ENCODE data around the gene TEX44.
"Not testable (repeated sequence)": the region's sequence is repeated elsewhere in the genome, so short reads cannot be mapped to it uniquely, and the experiment has no call there.

The TEX44 gene

DNA sequence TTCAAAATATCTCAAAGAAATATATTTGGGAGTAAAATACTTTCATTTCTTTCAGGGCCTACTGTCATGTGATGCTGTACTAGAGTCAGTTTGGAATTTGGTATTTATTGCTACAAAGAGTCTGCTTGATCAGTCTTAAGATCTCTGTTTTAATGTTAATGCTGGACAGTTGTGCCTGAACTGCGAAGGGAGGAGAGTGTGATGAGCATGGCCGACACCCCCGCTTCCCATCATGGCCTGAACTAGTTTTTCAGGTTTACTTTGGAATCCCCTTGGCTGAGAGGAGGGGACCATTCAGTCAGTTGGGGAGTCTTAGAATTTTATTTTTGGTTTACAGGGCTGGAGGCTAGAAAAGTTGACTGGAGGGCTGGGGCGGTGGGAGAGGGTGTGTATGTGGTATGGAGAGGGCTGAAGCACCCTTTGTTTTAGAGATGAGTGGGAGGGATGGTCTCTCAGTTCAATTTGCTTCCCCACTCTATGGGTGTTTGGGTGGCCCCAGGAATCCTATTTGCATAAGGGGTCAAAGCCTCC, 20.9 kb upstream of the TEX44 start:
- no peak for DNase-seq

DNA sequence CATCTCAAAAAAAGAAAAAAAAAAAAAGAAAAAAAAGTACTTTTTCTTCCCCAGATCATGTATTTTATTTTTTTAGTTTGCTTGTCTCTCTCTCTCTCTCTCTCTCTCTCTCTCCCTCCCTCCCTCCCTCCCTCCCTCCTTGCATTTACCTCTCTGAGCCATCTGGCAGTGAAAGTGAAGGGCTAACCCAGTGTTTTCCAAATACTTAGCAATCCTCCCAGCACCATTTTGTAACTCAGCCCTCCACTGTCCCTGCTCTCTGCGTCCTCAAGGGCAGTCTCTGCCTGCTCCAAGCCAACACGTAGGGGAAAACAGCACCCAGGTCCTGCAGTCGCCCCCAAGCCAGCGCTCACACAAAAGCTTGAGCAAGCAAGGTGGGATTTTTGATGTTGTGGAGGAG, 19.6 kb upstream of the TEX44 start:
- DNase-seq = no peak

DNA sequence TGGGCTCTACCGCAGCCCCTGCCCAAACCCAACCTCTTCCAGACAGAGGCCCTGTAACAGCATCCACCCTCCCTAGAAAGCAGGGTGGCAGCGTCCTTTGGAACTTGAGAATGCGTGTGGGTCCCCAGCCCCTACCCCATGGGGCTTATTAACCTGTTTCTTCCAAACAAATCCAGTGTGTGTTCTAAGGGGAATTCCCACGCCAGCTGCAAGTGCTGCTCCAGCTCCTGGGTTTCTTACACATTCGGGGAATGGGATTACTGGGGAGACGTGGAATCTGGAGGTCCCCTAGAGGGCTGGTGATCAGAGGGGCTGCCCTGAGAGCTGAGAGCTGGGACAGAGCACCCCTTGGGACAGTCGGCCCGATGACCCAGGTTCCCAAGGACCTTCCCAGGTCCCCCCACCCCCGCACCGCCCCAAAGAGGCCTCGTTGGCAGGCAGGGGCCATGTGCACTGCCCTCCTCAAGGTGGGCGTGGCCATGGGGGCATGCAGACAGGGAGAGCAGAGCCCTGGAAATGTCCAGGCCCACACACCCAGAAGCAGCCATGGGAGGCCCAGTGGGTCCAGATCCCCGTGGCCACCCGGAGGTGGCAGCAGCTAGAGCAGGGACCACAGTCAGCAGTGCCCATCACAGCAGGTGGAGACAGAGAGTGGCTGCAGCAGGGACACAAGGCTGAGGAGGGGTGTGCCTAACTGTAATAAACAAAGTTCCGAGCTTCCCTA, 18.8 kb upstream of the TEX44 start:
- DNase-seq = no peak

DNA sequence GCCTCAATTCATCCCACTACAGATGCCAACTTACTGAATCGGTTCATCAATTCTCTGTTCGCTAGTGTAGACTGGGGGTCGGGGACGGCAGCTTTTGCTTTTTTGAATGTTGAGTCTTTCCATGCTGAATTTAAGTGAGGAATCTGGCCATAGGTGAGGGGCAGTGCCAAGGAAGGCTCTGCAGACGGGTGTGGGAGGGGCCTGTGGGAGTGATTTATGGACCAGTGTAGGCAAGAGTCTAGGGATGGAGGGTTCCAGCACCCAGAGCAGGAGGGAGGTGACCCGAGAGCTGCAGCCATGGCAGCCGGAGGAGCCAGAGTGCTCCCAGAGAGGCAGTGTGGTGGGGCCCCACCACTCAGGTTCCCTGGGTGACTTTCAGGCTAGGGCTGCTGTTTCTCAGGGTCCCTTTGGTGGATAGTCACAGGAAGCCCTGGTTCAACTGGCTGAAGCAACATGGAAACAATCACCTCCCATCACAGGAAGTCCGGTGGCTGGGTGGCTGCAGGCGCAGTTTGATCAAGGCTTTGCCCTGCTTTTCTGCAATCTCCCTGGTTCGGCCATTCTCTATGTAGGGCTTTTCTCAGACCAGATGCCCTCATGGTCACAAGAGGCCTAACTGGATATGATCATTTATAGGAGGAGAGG, 16.9 kb upstream of the TEX44 start:
- DNase-seq = no peak

DNA sequence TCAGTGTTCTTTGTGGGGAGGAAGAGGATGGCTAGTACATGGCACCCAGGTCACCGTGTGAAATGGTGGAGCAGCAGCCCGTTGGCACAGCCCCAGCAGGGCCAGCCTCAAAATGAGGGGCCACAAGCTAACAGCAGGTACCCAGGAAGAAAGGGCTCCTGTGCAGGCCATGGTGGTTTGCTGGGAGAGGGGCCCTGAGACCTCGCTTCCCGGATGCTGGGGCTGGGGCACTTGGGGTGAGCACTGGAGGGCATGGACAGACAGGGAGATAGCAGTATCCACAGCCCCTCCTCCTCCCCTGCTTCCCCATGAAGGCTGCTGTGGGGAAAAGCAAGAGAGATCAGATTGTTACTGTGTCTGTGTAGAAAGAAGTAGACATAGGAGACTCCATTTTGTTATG, 16.2 kb upstream of the TEX44 start:
- DNase-seq = no peak

DNA sequence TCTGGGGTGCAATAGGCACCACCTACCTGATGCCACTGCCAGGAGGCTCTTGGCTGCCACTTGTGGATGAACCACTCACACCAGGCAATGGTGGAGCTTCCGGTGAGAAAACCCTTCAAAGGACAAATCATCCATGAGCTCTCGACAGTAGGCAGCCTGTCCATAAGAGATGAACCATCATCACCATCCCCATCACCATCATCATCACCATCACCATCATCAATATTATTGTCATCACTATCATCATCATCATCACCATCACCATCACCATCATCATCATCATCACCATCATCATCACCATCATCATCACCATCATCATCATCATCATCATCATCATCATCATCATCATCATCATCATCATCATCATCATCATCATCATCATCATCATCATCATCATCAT, 14.0 kb upstream of the TEX44 start:
- not testable (repeated sequence) for DNase-seq

DNA sequence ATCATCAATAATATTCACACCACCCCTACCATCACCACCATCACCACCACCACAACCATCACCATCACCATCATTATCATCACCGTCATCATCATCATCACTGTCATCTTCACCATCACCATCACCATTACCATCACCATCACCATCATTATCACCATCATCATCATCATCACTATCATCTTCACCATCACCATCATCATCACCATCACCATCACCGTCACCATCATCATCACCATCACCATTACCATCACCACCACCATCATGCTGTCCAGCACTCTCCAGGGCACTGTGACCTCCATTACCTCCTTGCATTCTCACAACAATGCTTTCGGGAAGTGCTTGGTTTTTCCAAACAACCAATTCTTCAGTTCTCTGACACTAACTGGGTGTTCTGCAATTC, 13.1 kb upstream of the TEX44 start:
- DNase-seq = no peak

DNA sequence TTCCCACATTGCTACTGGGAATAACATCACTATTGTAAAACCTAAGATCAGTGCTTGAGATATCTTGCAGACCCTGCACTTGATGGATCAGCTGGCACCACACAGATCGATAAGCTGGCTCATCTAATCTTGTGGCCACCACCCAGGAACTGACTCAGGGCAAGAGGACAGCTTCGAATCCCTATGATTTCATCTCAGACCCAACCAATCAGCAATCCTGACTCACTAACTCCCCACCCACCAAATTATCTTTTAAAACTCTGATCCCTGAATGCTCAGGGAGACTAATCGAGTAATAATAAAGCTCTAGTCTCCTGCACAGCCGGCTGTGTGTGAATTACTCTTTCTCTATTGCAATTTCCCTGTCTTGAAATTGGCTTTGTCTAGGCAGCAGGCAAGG, 11.3 kb upstream of the TEX44 start:
- no peak for DNase-seq

DNA sequence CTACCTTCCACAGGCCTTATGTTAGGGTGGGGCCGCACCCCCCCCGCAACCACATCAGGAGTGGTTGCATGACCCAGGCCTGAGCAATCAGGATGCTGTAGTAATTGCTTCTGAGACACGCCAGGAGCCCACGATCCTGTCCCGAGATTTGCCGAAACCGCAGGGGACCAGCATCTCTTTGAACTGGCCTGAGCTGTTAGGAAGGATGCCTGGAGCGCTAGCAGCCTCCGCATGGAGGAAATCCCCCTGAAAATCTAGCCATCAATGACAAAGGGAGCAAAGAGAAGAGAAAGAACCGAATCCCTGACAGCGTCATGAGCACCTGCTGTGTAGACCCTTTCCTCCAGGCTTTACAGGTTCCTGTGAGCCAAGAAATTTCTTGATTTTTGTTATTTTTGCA, 8.7 kb upstream of the TEX44 start:
- no peak for DNase-seq

DNA sequence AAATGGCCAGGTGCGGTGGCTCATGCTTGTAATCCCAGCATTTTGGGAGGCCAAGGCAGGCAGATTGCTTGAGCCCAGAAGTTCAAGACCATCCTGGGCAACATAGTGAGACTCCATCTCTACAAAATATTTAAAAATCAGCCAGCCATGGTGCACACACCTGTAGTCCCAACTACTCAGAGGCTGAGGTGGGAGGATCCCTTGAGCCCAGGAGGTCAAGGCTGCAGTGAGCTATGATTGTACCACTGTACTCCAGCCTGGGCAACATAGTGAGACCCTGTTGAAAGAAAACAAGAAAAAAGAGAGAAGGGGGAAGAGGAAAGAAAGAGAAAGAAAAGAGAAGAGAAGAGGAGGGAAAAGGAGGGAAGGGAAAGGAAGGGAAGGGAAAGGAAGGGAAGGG, 4.9 kb upstream of the TEX44 start:
- DNase-seq = not testable (repeated sequence)

DNA sequence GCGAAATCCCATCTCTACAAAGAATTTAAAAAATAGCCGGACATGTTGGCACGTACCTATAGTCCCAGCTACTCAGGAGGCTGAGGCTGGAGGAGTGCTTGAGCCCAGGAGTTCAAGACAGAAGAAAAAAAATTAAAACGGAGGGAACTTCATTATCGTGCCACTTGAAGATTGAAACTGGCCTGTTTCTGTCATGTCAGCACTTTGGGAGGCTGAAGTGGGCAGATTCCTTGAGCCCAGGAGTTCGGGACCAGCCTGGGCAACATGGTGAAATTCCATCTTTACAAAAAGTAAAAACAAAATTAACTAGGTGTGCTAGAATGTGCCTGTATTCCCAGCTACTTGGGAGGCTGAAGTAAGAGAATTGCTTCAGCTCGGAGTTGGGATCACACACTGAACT, 3.0 kb upstream of the TEX44 start:
- DNase-seq = no peak

DNA sequence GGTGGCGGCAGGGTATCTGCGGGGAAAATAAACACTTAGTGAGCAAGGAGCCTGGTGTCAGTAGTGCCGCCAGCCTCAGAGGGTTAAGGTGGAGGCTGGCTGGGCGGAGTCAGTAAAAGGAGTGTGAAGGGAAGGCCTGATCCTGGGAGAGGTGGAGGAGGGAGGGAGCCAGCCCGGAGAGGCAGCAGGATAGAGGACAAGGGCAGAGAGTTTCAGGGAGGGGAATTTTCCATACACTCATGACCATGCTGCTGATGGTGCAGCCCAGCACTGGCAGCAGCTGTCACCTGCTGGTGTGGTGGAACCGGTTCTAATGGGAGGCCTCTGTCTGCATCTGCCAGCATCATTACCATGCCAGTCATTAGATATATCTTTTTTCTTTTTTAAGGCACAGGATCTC, 2.0 kb upstream of the TEX44 start:
- DNase-seq = no peak

DNA sequence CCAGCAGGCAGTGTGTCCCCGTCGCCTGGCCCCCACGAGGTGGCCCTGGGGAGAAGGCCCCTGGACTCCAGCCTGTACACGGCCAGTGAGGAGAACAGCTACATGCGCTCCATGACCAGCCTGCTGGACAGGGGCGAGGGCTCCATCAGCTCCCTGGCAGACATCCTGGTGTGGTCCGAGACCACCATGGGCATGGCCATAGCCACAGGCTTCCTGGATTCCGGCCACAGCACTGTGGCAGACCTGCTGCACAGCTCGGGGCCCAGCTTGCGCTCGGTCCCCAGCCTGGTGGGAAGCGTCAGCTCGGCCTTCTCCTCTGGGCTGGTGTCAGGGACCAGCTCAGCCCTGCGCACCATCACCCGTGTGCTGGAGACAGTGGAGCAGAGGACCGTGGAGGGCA, 1.0 kb downstream of the TEX44 start:
- DNase-seq = no peak

DNA sequence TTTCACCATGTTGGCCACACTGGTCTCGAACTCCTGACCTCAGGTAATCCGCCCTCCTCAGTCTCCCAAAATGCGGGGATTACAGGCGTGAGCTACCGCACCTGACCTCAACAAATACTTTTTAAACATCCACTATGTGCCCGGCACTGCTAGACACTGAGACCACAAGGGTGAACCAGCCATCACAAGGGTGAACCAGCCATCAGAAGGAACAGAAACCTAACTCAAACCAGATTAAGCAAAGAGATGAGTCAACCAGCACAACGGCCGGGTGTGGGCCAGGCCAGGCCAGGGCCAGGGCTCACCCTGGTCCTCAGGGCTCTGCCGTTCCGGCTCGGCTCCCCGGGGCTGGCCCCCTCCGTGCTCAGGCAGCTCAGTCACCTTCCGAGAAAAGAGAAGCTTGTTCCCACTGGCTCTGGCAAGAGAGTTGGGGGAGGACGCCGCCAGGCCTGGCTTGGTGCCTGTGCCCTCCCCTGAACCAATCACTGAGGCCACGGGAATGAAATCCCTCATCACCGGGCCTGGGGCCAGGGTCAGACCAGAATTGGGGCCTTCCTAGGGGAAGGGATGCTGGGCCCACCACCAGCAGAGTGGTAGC, 4.4 kb downstream of the TEX44 start:
- DNase-seq = peak; percentile 22

DNA sequence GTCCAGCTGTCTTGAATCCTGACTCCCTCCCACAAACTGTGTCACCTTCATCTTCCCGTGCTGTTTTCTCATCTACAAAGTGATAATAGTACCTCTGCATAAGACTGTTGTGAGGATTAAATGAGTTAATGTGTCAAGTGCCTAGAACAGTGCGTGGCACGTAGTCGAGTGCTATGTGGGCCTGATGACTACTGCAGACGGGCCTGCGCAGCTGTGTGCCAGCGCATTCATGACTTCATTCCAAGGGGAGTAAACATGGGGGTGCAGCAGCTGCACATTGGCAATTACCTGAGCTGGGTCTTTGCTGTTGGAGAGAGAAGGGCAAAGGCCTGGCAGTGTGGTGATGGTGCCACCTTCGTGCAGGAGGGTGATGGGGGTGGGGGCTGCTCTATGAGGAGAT, 5.0 kb downstream of the TEX44 start:
- DNase-seq = no peak

DNA sequence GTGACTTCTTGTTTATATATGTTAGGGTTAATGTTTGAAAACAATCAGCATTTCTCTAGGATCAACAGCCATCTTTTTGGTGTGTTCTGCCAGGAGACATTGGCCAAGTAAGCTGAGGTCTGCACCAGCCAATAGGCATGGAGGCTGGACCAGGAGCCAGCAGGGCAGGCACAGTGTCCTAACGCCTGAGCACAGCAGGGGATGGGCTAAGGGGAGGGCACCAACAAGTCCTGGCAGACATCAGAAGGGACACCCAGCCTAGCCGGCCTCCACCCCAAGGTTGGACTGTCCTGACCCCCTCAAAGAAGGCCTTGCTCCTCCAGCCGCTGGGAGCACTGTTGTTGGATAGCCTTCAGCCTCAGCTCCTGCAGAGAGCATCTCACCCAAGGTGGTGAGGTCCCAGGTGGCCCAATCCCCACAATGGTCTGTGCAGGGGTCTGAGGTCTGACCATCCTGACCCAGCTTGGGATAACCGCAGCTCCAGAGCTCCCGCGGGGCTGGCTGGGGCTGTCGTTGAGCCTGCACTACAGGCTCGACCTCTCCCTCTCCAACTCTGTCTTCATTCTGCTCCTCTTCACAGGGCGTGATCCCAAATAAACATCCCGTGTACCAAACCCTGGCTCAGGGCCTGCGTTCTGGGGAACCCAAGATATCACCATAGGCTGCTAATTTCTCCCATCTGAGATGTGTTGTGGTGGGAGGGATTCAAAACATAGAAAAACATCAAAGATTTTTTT, 8.1 kb downstream of the TEX44 start:
- DNase-seq = no peak

DNA sequence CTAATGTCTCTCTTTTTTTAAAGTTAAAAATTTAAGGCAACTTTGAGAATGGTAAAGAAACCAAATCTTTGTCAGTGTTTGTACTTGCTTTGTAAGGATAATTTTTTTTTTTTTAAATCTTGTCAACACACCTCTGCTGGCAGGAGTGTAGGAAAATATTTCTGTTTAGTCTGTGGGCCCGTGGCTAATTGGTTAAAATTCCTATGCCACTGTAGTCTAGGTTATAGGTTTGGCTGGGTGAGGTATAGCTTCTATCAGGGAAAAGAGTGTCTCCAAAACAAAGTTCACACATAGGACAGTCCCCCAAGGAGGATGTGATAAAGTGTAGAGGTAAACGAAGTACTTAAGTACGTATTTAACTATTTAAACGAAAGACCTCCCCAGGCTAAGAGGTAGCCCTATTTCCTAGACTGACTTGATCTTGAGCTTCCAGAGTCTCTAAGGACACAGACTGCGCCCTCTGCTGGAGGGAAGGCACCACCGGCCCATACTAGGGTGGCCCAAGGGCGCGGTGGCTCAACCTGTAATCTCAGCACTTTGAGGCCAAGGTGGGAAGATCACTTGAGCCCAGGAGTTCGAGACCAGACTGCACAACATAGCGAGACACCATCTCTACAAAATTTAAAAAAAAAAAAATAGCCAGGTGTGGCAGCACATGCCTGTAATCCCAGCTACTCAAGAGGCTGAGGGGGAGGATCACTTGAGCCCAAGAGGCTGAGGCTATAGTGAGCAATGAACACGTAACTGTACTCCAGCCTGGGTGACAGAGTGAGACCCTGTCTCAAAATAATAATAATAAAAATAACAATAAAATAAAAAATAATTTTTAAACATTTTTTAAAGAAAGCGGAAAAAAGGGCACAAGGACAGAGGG, 8.9 kb downstream of the TEX44 start:
- peak; percentile 82 for DNase-seq

DNA sequence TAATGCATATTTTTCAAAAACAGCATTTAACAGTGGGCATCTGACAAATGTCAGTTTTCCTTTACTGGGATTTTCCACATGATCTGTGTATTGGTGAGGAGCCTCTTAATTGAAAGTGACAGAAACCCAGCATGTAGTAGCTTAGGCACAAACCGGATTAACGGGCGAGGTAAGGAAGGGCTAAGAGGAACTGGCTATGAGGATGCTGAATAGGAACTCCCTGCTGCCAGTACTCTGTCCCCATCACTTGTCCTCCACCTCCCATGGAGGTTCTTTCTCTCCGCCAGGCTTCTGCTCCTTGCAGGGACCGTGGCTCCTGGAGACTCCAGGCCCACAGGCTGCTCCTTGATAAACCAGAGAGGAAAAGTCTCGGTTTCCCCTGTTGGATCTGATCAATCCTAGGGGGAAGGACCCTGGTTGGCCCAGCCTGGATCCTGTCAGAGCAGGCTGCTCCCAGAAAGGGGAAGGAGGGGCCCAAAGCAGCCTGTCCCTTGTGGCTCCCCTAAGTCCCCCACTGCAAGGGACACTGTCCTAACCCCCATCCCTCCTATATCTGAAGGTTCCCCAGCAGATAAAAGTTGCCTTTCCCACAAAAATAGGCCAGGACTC, 10.3 kb downstream of the TEX44 start:
- no peak for DNase-seq

DNA sequence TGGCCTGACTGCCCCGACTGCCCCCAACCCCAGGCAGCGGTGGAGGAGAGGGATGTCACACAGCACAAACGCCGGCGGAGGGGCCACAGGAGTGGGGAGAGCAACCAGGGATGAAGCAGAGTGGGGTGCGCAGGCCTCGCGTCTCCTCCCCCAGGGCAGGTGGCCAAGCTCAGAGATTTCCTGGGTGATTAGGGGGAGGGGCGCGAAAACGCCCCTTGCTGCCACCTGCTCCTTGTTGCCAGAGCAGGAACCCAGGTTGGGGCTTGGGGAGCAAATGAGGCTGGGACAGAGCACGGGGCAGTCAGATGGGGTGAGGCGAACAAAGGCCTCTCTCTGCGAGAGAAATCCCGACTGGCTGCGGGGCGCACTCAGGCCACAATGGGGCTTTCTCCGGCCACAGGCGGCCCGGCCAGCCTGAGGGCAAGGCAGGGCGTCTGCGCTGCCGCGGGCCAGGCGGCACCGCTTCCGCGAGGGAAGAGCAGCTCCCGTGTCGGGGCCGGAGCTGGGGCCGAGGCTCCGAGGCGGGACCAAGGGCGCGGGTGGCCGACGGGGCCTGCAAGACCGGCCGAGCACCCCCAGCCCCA, 11.5 kb downstream of the TEX44 start:
- DNase-seq = peak; percentile 57

DNA sequence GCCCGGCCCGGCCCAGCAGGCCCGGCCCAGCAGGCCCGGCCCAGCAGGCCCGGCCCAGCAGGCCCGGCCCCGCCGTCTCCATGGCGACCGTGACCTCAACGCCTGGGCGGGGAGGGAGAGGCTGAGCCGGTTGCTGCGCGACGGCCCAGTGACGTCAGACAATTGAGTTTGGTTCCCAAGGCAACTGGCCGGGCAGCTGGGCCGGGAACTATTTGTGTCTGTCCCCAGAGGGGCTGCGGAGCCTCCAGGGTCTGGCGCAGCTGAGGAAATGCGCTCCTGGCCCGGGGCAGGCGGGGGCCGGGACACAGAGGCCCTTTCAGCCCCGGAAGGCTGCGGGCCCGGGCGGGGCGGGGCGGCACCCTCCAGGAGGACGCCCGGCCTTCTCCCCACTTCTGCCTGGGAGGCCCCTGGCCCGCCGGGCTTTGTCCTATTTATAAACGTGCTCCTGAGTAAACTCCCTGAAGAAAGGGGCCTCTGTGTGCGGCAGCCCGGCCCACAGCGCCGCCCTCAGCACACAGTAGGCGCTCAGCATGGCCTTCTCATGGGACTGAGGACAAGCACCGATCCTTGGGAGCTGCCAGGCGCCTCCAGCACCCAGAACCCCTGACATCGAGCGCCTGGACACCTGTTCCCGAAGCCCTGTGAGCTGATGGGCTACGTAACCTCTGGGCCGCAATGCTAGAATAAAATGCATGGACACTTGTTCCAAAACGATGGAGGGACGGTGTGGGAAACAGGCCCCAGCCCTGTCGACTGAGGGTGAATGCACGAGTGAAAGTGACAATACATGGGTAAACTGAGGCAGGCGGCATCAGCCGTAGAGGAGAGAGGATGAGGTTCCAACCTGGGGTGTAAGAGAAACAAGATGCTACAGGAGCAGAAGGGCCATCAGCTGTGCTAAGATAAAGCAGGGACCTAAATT, 12.3 kb downstream of the TEX44 start:
- DNase-seq = peak; percentile 98
